GM20000 (cell line): ENCODE data around the gene ATXN7L3B.

Source experiments
- DNase-seq: peaks from one replicate; pipeline ENCODE4 v3.0.0; 2012; ENCODE audit warnings: low spot score
- TF ChIP-seq, protein P1 (sequence below): IDR thresholded peaks from 2 replicates; pipeline ENCODE4 v1.5.1; 2012; ENCODE audit warnings: mild to moderate bottlenecking, control low read depth; ENCODE audit errors: extremely low read depth, missing control alignments

The ATXN7L3B gene

DNA sequence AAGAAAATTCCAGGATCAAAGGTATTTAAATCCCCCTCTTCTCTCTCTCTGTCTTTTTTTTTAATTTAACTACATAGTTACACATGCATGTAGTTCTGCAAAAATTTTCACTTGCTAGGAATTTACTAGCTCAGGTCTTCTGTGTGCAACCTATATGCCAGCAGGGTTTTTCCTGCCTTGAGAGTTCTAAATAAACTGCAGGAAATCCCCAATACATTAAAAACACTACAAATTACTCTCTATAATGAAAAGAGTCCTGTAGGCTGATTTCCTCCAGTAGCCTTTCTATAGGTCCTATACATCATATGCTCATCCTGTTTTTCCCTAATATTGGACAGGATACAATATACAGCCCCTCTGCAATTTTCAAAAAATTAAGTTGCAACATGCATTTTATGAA, 27.7 kb upstream of the ATXN7L3B start:
- DNase-seq: no peak
- TF ChIP-seq, protein P1, sequence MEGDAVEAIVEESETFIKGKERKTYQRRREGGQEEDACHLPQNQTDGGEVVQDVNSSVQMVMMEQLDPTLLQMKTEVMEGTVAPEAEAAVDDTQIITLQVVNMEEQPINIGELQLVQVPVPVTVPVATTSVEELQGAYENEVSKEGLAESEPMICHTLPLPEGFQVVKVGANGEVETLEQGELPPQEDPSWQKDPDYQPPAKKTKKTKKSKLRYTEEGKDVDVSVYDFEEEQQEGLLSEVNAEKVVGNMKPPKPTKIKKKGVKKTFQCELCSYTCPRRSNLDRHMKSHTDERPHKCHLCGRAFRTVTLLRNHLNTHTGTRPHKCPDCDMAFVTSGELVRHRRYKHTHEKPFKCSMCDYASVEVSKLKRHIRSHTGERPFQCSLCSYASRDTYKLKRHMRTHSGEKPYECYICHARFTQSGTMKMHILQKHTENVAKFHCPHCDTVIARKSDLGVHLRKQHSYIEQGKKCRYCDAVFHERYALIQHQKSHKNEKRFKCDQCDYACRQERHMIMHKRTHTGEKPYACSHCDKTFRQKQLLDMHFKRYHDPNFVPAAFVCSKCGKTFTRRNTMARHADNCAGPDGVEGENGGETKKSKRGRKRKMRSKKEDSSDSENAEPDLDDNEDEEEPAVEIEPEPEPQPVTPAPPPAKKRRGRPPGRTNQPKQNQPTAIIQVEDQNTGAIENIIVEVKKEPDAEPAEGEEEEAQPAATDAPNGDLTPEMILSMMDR: no peak

DNA sequence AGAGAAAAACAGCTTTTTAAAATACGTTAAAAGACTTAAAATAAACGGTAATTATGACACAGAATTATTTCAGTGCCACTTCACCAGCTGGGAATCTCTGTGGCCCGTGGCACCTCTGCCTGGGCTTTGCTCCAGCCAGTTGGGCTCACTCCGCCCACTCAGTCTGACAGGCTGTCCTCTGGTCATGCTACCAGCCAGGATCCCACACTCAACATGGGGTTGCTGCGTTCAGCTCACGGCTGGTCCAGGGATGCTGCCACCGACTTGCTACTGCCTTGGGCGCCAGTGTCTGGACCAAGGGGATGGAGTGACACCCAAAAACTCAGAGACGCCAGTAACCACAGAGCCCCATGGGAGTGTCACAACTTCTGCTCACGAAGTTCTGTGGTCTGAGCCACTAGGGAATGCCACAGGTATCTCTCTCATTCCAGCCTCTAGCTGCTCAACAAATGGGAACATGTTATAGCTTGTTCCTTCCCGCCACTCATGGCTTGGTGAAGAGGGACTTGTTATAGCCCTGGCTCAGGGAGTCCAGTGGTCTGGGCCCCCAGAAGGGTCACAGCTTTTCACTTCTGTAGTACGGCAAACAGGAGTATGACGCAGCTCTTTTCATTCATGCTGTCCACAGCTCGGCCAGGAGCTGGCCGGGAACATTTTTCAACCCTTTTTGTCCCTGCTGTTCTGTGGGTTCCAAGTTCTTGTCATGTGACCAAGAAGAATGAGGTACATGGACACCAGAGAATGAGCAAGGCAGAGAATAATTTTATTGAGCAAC, 23.4 kb upstream of the ATXN7L3B start:
- DNase-seq: no peak
- TF ChIP-seq, protein P1: no peak

DNA sequence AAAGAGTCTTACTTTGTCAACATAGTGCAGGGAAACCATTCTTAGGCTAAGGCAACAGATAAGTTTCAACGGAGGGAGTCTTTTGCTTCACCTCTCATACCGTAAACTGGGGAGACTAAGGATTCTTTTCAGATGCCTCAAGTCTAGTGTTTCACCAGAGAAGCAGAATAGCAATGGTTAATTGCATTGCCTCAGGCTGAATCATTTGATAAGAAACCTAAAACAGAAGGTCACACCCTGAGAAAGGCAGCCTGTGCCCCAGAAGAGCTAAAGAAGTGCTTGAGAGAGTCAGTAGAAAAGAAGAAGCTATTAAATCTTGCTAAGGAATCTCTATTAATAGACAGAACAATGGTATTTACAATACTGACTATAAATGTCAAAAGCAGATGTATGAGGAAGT, 21.8 kb upstream of the ATXN7L3B start:
- TF ChIP-seq, protein P1: no peak
- DNase-seq: no peak

DNA sequence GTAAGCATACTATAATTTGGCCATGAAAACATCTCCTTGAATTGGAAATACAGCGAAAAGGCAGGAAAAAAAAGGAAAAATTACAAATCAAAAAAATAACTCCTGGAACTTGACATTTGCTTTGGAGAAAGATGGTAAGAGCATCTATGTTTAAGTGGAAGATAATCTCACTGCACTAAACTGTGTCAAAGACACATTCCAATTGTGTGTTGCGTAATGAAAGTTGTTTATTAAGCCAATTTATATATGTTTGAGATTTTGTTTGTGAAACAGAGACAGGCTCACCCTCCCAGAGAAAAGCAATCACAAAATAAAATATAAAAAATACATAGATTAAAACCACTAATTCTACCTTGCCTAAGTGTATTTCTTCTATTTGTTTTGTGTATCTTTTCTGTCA, 11.1 kb upstream of the ATXN7L3B start:
- DNase-seq: no peak
- TF ChIP-seq, protein P1: no peak

DNA sequence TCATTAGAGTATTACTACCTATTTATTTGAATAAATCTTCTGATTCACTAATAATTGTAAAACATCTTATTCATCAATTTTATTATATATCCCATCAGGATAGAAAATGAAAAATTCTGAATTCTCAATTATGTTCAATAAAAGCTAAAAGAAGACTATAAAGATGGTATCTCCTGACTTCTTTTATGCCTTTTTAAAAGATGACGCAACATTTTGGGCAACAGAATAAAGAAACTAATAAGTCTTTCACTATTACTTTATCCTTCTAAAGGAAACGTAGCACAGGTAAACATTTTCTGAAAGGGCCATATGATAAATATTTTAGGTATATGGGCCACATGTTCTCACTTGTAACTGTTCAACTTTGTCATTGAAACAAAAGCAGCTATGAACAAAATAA, 10.1 kb upstream of the ATXN7L3B start:
- DNase-seq: no peak
- TF ChIP-seq, protein P1: no peak

DNA sequence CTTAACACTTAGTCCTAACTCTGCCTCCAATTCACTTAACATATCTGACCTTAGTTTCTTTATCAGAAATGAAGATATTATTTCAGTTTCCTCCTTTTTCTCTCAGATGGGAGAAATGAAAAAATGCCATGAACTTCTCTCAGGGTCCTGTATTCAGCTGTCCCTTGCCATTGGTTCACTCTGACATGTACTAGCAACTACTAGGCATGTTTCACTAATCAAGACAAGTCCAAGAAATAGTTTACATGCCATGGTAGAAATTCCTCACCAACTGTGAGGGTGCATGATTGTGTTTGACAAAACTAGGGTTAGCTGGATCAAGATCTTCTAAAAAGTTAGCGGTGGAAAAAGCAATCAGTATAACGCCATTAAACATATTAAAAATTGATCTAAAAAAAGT, 7.0 kb upstream of the ATXN7L3B start:
- DNase-seq: no peak
- TF ChIP-seq, protein P1: no peak

DNA sequence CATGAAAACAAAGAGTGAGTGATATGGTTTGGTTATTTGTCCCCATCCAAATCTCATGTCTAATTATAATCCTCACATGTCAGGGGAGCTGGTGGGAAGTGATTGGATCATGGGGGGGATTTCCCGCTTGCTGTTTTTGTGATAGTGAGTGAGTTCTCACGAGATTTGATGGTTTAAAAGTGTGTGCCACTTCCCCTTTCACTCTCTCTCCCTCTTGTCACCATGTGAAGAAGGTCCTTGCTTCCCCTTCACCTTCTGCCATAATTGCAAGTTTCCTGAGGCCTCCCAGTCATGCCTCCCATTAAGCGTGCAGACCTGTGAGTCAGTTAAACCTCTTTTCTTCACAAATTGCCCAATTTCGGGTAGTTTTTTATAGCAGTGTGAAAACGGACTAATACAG, 2.1 kb upstream of the ATXN7L3B start:
- DNase-seq: no peak
- TF ChIP-seq, protein P1: no peak
